Measurements from ENCODE around the gene RHOJ. TPM values are rescaled to one million over a fixed set of nuclear protein-coding genes. Genes with fewer than 3 reads are reported as not detected.
A peak's percentile ranks its signal among the peaks of the same experiment; 100 is the strongest.
"Not testable (repeated sequence)": the region's sequence is repeated elsewhere in the genome, so short reads cannot be mapped to it uniquely, and the experiment has no call there.

RHOJ gene
- total RNA-seq, 3 donors from 2014 or later (not counting 1 experiment from before 2014, with no cell fraction given) = not detected

GRCh38 chr14:63276492-63277342 is 72.5 kb downstream of the RHOJ start:
- H3K27ac Mint-ChIP-seq = no peak overlapping the region
- peak; percentile 51 for TF ChIP-seq CTCF (IDR thresholded peaks at IDR 0.05)
- H3K36me3 Mint-ChIP-seq = no peaks in the 10 kb centered on the region
- peaks cover 0 to 3% of the 10 kb centered on the region in 2 donors for H3K27me3 Mint-ChIP-seq (ENCODE audit: low read depth in 2 of 2)
- H3K4me3 ChIP-seq (ENCODE audit: low read length) = no peak overlapping the region
- H3K4me1 ChIP-seq (ENCODE audit: control insufficient read depth, insufficient read depth, low read length) = no peaks in the 10 kb centered on the region
- no peaks in the 10 kb centered on the region for H3K27me3 ChIP-seq (ENCODE audit: control insufficient read depth, insufficient read depth, low read length)
- no peaks in the 10 kb centered on the region for H3K36me3 ChIP-seq (ENCODE audit: control insufficient read depth, insufficient read depth, low read length)
- intact Hi-C loops (cut with micrococcal nuclease) = no loop called here
- DNase-seq (peak in 1 of 2 donors; percentile 39), ATAC-seq (peak in 1 of 3 donors; percentile 58)
- H3K9me3 ChIP-seq (ENCODE audit: control insufficient read depth, insufficient read depth, low read length) = no peaks in the 10 kb centered on the region
- no peaks in the 10 kb centered on the region for H3K9me3 Mint-ChIP-seq
- WGBS (ENCODE audit: insufficient coverage) = 78% methylated on average over 4 of the region's 5 CpGs
- H3K27ac ChIP-seq (ENCODE audit: low read length) = no peak overlapping the region
- no peaks in the 10 kb centered on the region for H3K4me1 Mint-ChIP-seq
- H3K4me3 Mint-ChIP-seq = no peak overlapping the region

- no peak for TF ChIP-seq CTCF (IDR thresholded peaks at IDR 0.05)
- Mint-ChIP-seq H3K36me3 (no peaks in the 10 kb centered on the region), H3K27ac (no peak overlapping the region), H3K9me3 (no peaks in the 10 kb centered on the region), H3K27me3 (ENCODE audit: low read depth in 2 of 2) (peaks cover 0 to 3% of the 10 kb centered on the region in 2 donors), H3K4me1 (no peaks in the 10 kb centered on the region), H3K4me3 (no peak overlapping the region)
- no peaks in the 10 kb centered on the region for H3K9me3 ChIP-seq (ENCODE audit: control insufficient read depth, insufficient read depth, low read length)
- H3K27me3 ChIP-seq (ENCODE audit: control insufficient read depth, insufficient read depth, low read length) = no peaks in the 10 kb centered on the region
- DNase-seq = no peak
- intact Hi-C loops (cut with micrococcal nuclease) = no loop called here
- H3K4me1 ChIP-seq (ENCODE audit: control insufficient read depth, insufficient read depth, low read length) = no peaks in the 10 kb centered on the region
- 87% methylated on average over 1 of the region's 2 CpGs for WGBS (ENCODE audit: insufficient coverage)
- H3K36me3 ChIP-seq (ENCODE audit: control insufficient read depth, insufficient read depth, low read length) = no peaks in the 10 kb centered on the region
- H3K4me3 ChIP-seq (ENCODE audit: low read length) = no peak overlapping the region
- ATAC-seq = no peak
- no peak overlapping the region for H3K27ac ChIP-seq (ENCODE audit: low read length)
Observed at GRCh38 chr14:63277591-63278183, 73.4 kb downstream of the RHOJ start.

- H3K27ac Mint-ChIP-seq; H3K27me3 ChIP-seq (ENCODE audit: control insufficient read depth, insufficient read depth, low read length); H3K4me1 Mint-ChIP-seq; intact Hi-C loops (cut with micrococcal nuclease); H3K9me3 Mint-ChIP-seq; H3K4me3 Mint-ChIP-seq; H3K4me3 ChIP-seq (ENCODE audit: low read length); H3K4me1 ChIP-seq (ENCODE audit: control insufficient read depth, insufficient read depth, low read length); DNase-seq; H3K36me3 ChIP-seq (ENCODE audit: control insufficient read depth, insufficient read depth, low read length); H3K36me3 Mint-ChIP-seq; ATAC-seq; H3K9me3 ChIP-seq (ENCODE audit: control insufficient read depth, insufficient read depth, low read length); H3K27me3 Mint-ChIP-seq (ENCODE audit: low read depth in 2 of 2); H3K27ac ChIP-seq (ENCODE audit: low read length): not testable (repeated sequence)
- 94% methylated on average over 4 of the region's 4 CpGs for WGBS (ENCODE audit: insufficient coverage)
Observed at GRCh38 chr14:63279933-63280332, 75.7 kb downstream of the RHOJ start.

- no peaks in the 10 kb centered on the region for H3K36me3 Mint-ChIP-seq
- H3K27ac ChIP-seq (ENCODE audit: low read length) = no peak overlapping the region
- no peaks in the 10 kb centered on the region for H3K36me3 ChIP-seq (ENCODE audit: control insufficient read depth, insufficient read depth, low read length)
- H3K4me3 ChIP-seq (ENCODE audit: low read length) = no peak overlapping the region
- no peak overlapping the region for H3K4me3 Mint-ChIP-seq
- peaks cover 2% of the 10 kb centered on the region for H3K27me3 ChIP-seq (ENCODE audit: control insufficient read depth, insufficient read depth, low read length)
- DNase-seq (peak in 1 of 2 donors; percentile 13), ATAC-seq (no peak)
- 71% methylated on average over 7 of the region's 8 CpGs for WGBS (ENCODE audit: insufficient coverage)
- H3K27ac Mint-ChIP-seq = no peak overlapping the region
- H3K4me1 ChIP-seq (ENCODE audit: control insufficient read depth, insufficient read depth, low read length) = no peaks in the 10 kb centered on the region
- peaks cover 0 to 3% of the 10 kb centered on the region in 2 donors for H3K27me3 Mint-ChIP-seq (ENCODE audit: low read depth in 2 of 2)
- intact Hi-C loops (cut with micrococcal nuclease) = no loop called here
- no peaks in the 10 kb centered on the region for H3K4me1 Mint-ChIP-seq
- TF ChIP-seq CTCF (IDR thresholded peaks at IDR 0.05) = no peak
- no peaks in the 10 kb centered on the region for H3K9me3 Mint-ChIP-seq
- no peaks in the 10 kb centered on the region for H3K9me3 ChIP-seq (ENCODE audit: control insufficient read depth, insufficient read depth, low read length)
Observed at GRCh38 chr14:63282997-63283883, 79.0 kb downstream of the RHOJ start.
